HCT116 (cell line): Measurements from ENCODE around the gene IFNGR2.

Experiments
- CEBPB ChIP-seq: IDR thresholded peaks from 2 replicates; pipeline ENCODE4 v1.6.1; 2012; ENCODE audit warnings: low read depth
- CTCF ChIP-seq, 3 experiments: fragments of 200-600 bp in 1 of 3; sonication (generic) in 1 of 3; IDR thresholded peaks in 2 of 3; conservative IDR thresholded peaks in 1 of 3; 2 replicates each; pipeline ENCODE4 v1.5.1; 2012 to 2017; ENCODE audit warnings: low read depth in 2 of 3, low read length in 2 of 3, antibody characterized with exemption in 1 of 3, borderline replicate concordance in 1 of 3, control low read depth in 1 of 3, mild to moderate bottlenecking in 1 of 3, mixed read lengths in 1 of 3, mixed run types in 1 of 3, moderate library complexity in 1 of 3; ENCODE audit not compliant: insufficient read depth in 1 of 3
- EZH2 ChIP-seq: fragments of 200-600 bp; sonication (generic); IDR thresholded peaks from 2 replicates; pipeline ENCODE4 v1.6.1; 2017; ENCODE audit warnings: antibody characterized with exemption, mixed run types
- MAX ChIP-seq: IDR thresholded peaks from 2 replicates; pipeline ENCODE4 v1.6.1; 2012
- POLR2A ChIP-seq: IDR thresholded peaks from 2 replicates; pipeline ENCODE4 v1.7.0; 2011; ENCODE audit warnings: borderline replicate concordance; ENCODE audit not compliant: insufficient read depth, insufficient read length; ENCODE audit errors: extremely low read depth
- POLR2AphosphoS5 ChIP-seq: IDR thresholded peaks from 2 replicates; pipeline ENCODE4 v1.6.1; 2011; ENCODE audit warnings: mild to moderate bottlenecking, low read depth, low read length, moderate library complexity
- RAD21 ChIP-seq: IDR thresholded peaks from 2 replicates; pipeline ENCODE4 v1.6.1; 2012; ENCODE audit warnings: low read depth, mild to moderate bottlenecking
- TCF7L2 ChIP-seq: IDR thresholded peaks from 2 replicates; pipeline ENCODE4 v1.7.0; 2011; ENCODE audit warnings: borderline replicate concordance, inconsistent platforms; ENCODE audit not compliant: insufficient read depth, insufficient read length; ENCODE audit errors: extremely low read depth
- TF ChIP-seq, protein P1 (sequence below): IDR thresholded peaks from 2 replicates; pipeline ENCODE4 v1.6.1; 2012

DNA sequence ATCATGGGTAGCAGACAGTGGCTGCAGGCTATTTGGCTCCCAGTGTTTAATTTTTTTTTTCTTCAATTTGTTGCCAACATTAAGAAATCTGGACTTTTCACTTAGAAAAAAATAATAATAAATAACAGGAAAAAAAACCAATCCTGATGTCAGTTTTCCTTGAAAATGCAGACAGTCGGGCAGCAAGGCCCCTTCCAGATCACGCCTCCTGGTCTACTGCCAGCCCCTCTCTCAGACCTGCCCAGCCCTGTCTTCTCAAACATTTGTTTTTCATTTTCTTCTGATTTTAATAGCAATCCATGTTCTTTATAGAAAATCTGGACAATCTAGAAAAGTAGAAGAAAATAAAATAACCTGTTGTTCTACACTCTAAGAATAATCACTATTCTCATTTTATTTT lies 15.5 kb downstream of the IFNGR2 start:
- no peak for TF ChIP-seq CTCF (IDR thresholded peaks at IDR 0.05 in 2 of 3, conservative IDR thresholded peaks at IDR 0.05 in 1 of 3; ENCODE audit: borderline replicate concordance in 1 of 3, insufficient read depth in 1 of 3, low read depth in 2 of 3, low read length in 2 of 3)
- no peak for TF ChIP-seq POLR2AphosphoS5
- TF ChIP-seq TCF7L2, result no peak
- TF ChIP-seq POLR2A, result no peak
- TF ChIP-seq RAD21, result no peak
- TF ChIP-seq EZH2, result no peak
- TF ChIP-seq MAX, result no peak
- TF ChIP-seq, protein P1, sequence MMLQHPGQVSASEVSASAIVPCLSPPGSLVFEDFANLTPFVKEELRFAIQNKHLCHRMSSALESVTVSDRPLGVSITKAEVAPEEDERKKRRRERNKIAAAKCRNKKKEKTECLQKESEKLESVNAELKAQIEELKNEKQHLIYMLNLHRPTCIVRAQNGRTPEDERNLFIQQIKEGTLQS, result no peak
- TF ChIP-seq CEBPB, result no peak
